PC-3 (cell line): ENCODE results near the gene SOCS4. TPM values are rescaled to one million over a fixed set of nuclear protein-coding genes. Genes with fewer than 3 reads are reported as not detected.

Experiments
- ATAC-seq: fragments of 200-7000 bp; cut with Tn5 transposase; 2 replicates; pipeline ENCODE4 v1.9.1; 2020; ENCODE audit warnings: mild to moderate bottlenecking, moderate library complexity
- Bru-seq: library from RNA; stranded (reverse); fragments of 400-500 nt; gene quantifications from one replicate; lab custom pipeline; 2021; lab: Mats Ljungman, UMichigan
- BruChase-seq, 2 experiments: library from RNA; stranded (reverse); fragments of 400-500 nt; gene quantifications; one replicate each; lab custom pipeline; 2021; lab: Mats Ljungman, UMichigan
- BruUV-seq: library from RNA; stranded (reverse); fragments of 400-500 nt; replicated peaks from 2 replicates; lab custom pipeline; 2021; lab: Mats Ljungman, UMichigan
- CTCF ChIA-PET: fragments of 300-600 bp; sonication (Branson Sonifier 250); formaldehyde crosslinking; loops from one replicate; lab custom pipeline; 2022; ENCODE audit warnings: antibody characterized with exemption; lab: Charles Lee
- POLR2A ChIA-PET: fragments of 300-600 bp; sonication (Branson Sonifier 250); formaldehyde crosslinking; loops from one replicate; lab custom pipeline; 2022; ENCODE audit warnings: antibody characterized with exemption; ENCODE audit not compliant: unreplicated experiment; lab: Charles Lee
- DNase-seq: peaks from one replicate; pipeline ENCODE4 v3.0.0-alpha.2; 2015
- H2AFZ ChIP-seq: fragments of 300-600 bp; sonication (generic); 2 replicates; pipeline ENCODE4 v1.6.0; 2016; ENCODE audit warnings: antibody characterized with exemption, low read length
- H3F3A ChIP-seq: fragments of 300-600 bp; sonication (generic); one replicate; pipeline ENCODE4 v1.6.0; 2017; ENCODE audit warnings: antibody characterized with exemption, low read length, control low read depth, mild to moderate bottlenecking; ENCODE audit not compliant: unreplicated experiment
- H3K27ac ChIP-seq: fragments of 300-600 bp; sonication (generic); 2 replicates; pipeline ENCODE4 v1.5.1; 2016; ENCODE audit warnings: mild to moderate bottlenecking, low read length
- H3K27me3 ChIP-seq: fragments of 300-600 bp; sonication (generic); 2 replicates; pipeline ENCODE4 v1.6.1; 2016; ENCODE audit warnings: low read length, mixed read lengths
- H3K36me3 ChIP-seq: fragments of 300-600 bp; sonication (generic); 2 replicates; pipeline ENCODE4 v1.6.1; 2016; ENCODE audit warnings: low read depth, mixed run types, low read length, mixed read lengths
- H3K4me1 ChIP-seq: fragments of 300-600 bp; sonication (generic); 2 replicates; pipeline ENCODE4 v1.5.1; 2016; ENCODE audit warnings: low read length; ENCODE audit not compliant: insufficient read depth
- H3K4me2 ChIP-seq: fragments of 300-600 bp; sonication (generic); 2 replicates; pipeline ENCODE4 v1.6.0; 2016; ENCODE audit warnings: low read length
- H3K4me3 ChIP-seq: fragments of 300-600 bp; sonication (generic); 2 replicates; pipeline ENCODE4 v1.5.1; 2016; ENCODE audit warnings: mild to moderate bottlenecking, low read length, mixed read lengths
- H3K79me2 ChIP-seq: fragments of 300-600 bp; sonication (generic); 2 replicates; pipeline ENCODE4 v1.6.1; 2017; ENCODE audit warnings: low read length, mixed read lengths
- H3K9ac ChIP-seq: fragments of 300-600 bp; sonication (generic); 2 replicates; pipeline ENCODE4 v1.6.0; 2016; ENCODE audit warnings: mild to moderate bottlenecking, low read length
- H3K9me2 ChIP-seq: fragments of 300-600 bp; sonication (generic); replicated peaks from 2 replicates; pipeline ENCODE4 v1.6.1; 2016; ENCODE audit warnings: mixed run types, low read length, mixed read lengths
- H3K9me3 ChIP-seq: fragments of 300-600 bp; sonication (generic); 2 replicates; pipeline ENCODE4 v1.6.1; 2016; ENCODE audit warnings: low read length, mixed read lengths
- H4K20me1 ChIP-seq: fragments of 300-600 bp; sonication (generic); 2 replicates; pipeline ENCODE4 v1.6.1; 2016; ENCODE audit warnings: low read length, mixed read lengths
- CTCF ChIP-seq: fragments of 300-600 bp; sonication (generic); conservative IDR thresholded peaks from 2 replicates; pipeline ENCODE4 v1.5.1; 2017; ENCODE audit warnings: antibody characterized with exemption, low read depth, mild to moderate bottlenecking, low read length
- EZH2 ChIP-seq: fragments of 300-600 bp; sonication (generic); IDR thresholded peaks from one replicate; pipeline ENCODE4 v1.6.1; 2017; ENCODE audit warnings: antibody characterized with exemption, mild to moderate bottlenecking, low read length; ENCODE audit not compliant: unreplicated experiment
- EZH2phosphoT487 ChIP-seq: fragments of 300-600 bp; sonication (generic); IDR thresholded peaks from 2 replicates; pipeline ENCODE4 v1.6.1; 2018; ENCODE audit warnings: mild to moderate bottlenecking, antibody characterized with exemption, low read length, borderline replicate concordance
- intact Hi-C: fragments of 100-400 bp; cut with micrococcal nuclease; formaldehyde crosslinking; loops from 2 replicates; pipeline ENCODE4 v1.9.0; 2023
- long read RNA-seq: library from polyadenylated mRNA; unstranded; transcript quantifications from one replicate; pipeline ENCODE4 v2.0.0, GENCODE V29; 2021; ENCODE audit not compliant: unreplicated experiment
- total RNA-seq: library from RNA; depleted of rRNA; stranded (reverse); fragments of >200 nt; gene quantifications from 2 replicates; pipeline ENCODE4 v1.2.3, GENCODE V29; 2014; rRNA removed

Gene SOCS4
- total RNA-seq (21.9 and 22.5 TPM in 2 replicates), Bru-seq, nascent RNA (percentile 92 among the genes with signal in this experiment), BruChase-seq, experiment 1, labeled RNA remaining after a 6-hour chase (percentile 97 among the genes with signal in this experiment), BruChase-seq, experiment 2, labeled RNA remaining after a 2-hour chase (percentile 97 among the genes with signal in this experiment)
- long read RNA-seq, full-length matches to known transcripts = 19 of 30 reads
- long read RNA-seq, partial matches to known transcripts = 8 of 30 reads
- long read RNA-seq, other reads (novel, unspliced or antisense) = 3 of 30 reads

- Histone ChIP-seq H2AFZ (peak within 1 kb of the TSS; percentile 69), H3K4me2 (peak within 1 kb of the TSS; percentile 80), H3K27ac (peak within 1 kb of the TSS; percentile 55), H3K9me2 (no peaks in the 10 kb centered on the region), H3K27me3 (no peaks in the 10 kb centered on the region), H3K9me3 (no peaks in the 10 kb centered on the region), H3K9ac (peak within 1 kb of the TSS; percentile 86), H3K4me3 (peak within 1 kb of the TSS; percentile 75), H3K4me1 (peaks cover 34% of the 10 kb centered on the region), H3K79me2 (peaks cover 84% of the 10 kb centered on the region), H3K36me3 (peaks cover 11% of the 10 kb centered on the region), H4K20me1 (peaks cover 35% of the 10 kb centered on the region), H3F3A (no peaks in the 10 kb centered on the region)
- ChIA-PET POLR2A (interaction anchor here (0.5 to 1.4 kb wide), 8 partner anchors 11 to 1873 kb away, joined by 3 to 13 read pairs (median 4); partner anchors contain the start of gene MAPK1IP1L), CTCF (interaction anchor here (0.6 to 1.7 kb wide), 6 partner anchors 11 to 463 kb away, joined by 3 to 18 read pairs (median 6); partner anchors contain the start of gene MAPK1IP1L)
- BruUV-seq = no TSS peak
- DNase-seq (peak; percentile 99), ATAC-seq (peak; percentile 92)
- intact Hi-C loops = loop anchor here (1.0 kb wide), 2 partner anchors 24 to 124 kb away; partner anchors contain the start of gene MAPK1IP1L
- TF ChIP-seq EZH2phosphoT487 = no peak
- peak; percentile 34 for TF ChIP-seq CTCF
Measured at GRCh38 chr14:55026793-55027561, at the start of gene SOCS4, which contains the start of gene WDHD1. Gene SOCS4 (plus strand): TSS chr14:55027236. CDS start chr14:55043042, 15,806 bp downstream. Gene WDHD1 (minus strand): TSS chr14:55027099. CDS start chr14:55026787, 312 bp downstream.

- no peaks in the 10 kb centered on the region for H3K27me3 ChIP-seq
- DNase-seq = no peak
- POLR2A ChIA-PET = no interaction called here
- no peak for TF ChIP-seq EZH2phosphoT487
- no peak for TF ChIP-seq EZH2
- no peak for TF ChIP-seq CTCF
- no peaks in the 10 kb centered on the region for H3K79me2 ChIP-seq
- BruUV-seq = no TSS peak
- ATAC-seq = no peak
- CTCF ChIA-PET = no interaction called here
- H3K4me3 ChIP-seq = no peak overlapping the region
- no peak overlapping the region for H3K9ac ChIP-seq
- intact Hi-C loops = loop anchor here (10.0 kb wide), 1 partner anchor 164 kb away; no protein-coding TSS in a partner anchor
- peaks cover 4% of the 10 kb centered on the region; the same call in 1 of the 2 replicates for H3K4me1 ChIP-seq
- no peak overlapping the region for H2AFZ ChIP-seq
- H3K9me2 ChIP-seq = no peaks in the 10 kb centered on the region
- H3F3A ChIP-seq = peaks cover 4% of the 10 kb centered on the region
- H3K36me3 ChIP-seq = peaks cover 50% of the 10 kb centered on the region; the same call in 1 of the 2 replicates
- H3K4me2 ChIP-seq = no peak overlapping the region
- no peaks in the 10 kb centered on the region for H3K9me3 ChIP-seq
- no peak overlapping the region for H3K27ac ChIP-seq
- H4K20me1 ChIP-seq = no peaks in the 10 kb centered on the region
Measured at GRCh38 chr14:54979039-54979438, 48.0 kb upstream of the SOCS4 start.
